ENCODE measurements around the gene CHRNE.

GRCh38 chr17:4879601-4880000, 23.3 kb downstream of the CHRNE start:
- TF ChIP-seq CTCF (IDR thresholded peaks at IDR 0.05; ENCODE audit: low read depth, low read length, poor library complexity, severe bottlenecking) (no peak), EZH2phosphoT487 (IDR thresholded peaks at IDR 0.05; ENCODE audit: borderline replicate concordance, low read length) (no peak)

All from DOHH2 (cell line).